HepG2 (cell line): ENCODE data around the gene SLC48A1.

Experiments used
- AFF4 ChIP-seq: sonication (generic); formaldehyde crosslinking; IDR thresholded peaks from 2 replicates; pipeline ENCODE4 v1.4.0; 2020; ENCODE audit warnings: missing genetic modification reagents
- AGO1 ChIP-seq: fragments of 200-400 bp; formaldehyde crosslinking; IDR thresholded peaks from 2 replicates; pipeline ENCODE4 v1.6.1; 2017; ENCODE audit warnings: mild to moderate bottlenecking, low read depth, low read length, moderate library complexity; ENCODE audit not compliant: poor library complexity, severe bottlenecking
- CTCF ChIP-seq: sonication (generic); formaldehyde crosslinking; IDR thresholded peaks from 2 replicates; pipeline ENCODE4 v1.5.0; 2020; ENCODE audit warnings: mild to moderate bottlenecking, missing genetic modification reagents, moderate library complexity
- E2F1 ChIP-seq: sonication (generic); formaldehyde crosslinking; IDR thresholded peaks from 2 replicates; pipeline ENCODE4 v1.5.0; 2020; ENCODE audit warnings: missing genetic modification reagents
- FIP1L1 ChIP-seq: fragments of 200-400 bp; formaldehyde crosslinking; IDR thresholded peaks from 2 replicates; pipeline ENCODE4 v1.6.1; 2018; ENCODE audit warnings: low read depth, mild to moderate bottlenecking, low read length, moderate library complexity, borderline replicate concordance; ENCODE audit not compliant: insufficient read depth
- HDAC6 ChIP-seq: fragments of 200-600 bp; sonication (generic); IDR thresholded peaks from 2 replicates; pipeline ENCODE4 v1.7.0; 2017; ENCODE audit warnings: mild to moderate bottlenecking, antibody characterized with exemption, low read length, low read depth
- MYC ChIP-seq: sonication (generic); formaldehyde crosslinking; IDR thresholded peaks from 2 replicates; pipeline ENCODE4 v1.9.0; 2021; ENCODE audit warnings: missing genetic modification reagents, borderline replicate concordance
- NR2C2 ChIP-seq: sonication (generic); formaldehyde crosslinking; IDR thresholded peaks from 2 replicates; pipeline ENCODE4 v1.4.0; 2020; ENCODE audit warnings: missing genetic modification reagents, mild to moderate bottlenecking, moderate library complexity, borderline replicate concordance
- POLR2A ChIP-seq, 2 experiments: IDR thresholded peaks; 2 replicates each; pipeline ENCODE4 v1.6.1; 2011; ENCODE audit warnings: low read depth in 2 of 2, low read length in 2 of 2, mild to moderate bottlenecking in 1 of 2, moderate library complexity in 1 of 2; ENCODE audit not compliant: insufficient read depth in 1 of 2
- RNF219 ChIP-seq: sonication (generic); formaldehyde crosslinking; IDR thresholded peaks from 2 replicates; pipeline ENCODE4 v1.5.0; 2020; ENCODE audit warnings: mild to moderate bottlenecking, missing genetic modification reagents
- ZFP62 ChIP-seq: sonication (generic); formaldehyde crosslinking; IDR thresholded peaks from 2 replicates; pipeline ENCODE4 v1.4.0; 2020; ENCODE audit warnings: missing genetic modification reagents
- ZNF20 ChIP-seq: sonication (generic); formaldehyde crosslinking; IDR thresholded peaks from 2 replicates; pipeline ENCODE4 v1.4.0; 2020; ENCODE audit warnings: mild to moderate bottlenecking, moderate library complexity, missing genetic modification reagents

- TF ChIP-seq HDAC6 = no peak
- TF ChIP-seq CTCF = no peak
- no peak for TF ChIP-seq E2F1 (CRISPR knock-in tag)
- TF ChIP-seq MYC = no peak
- TF ChIP-seq AFF4 (CRISPR knock-in tag) = no peak
- no peak for TF ChIP-seq ZNF20 (CRISPR knock-in tag)
- TF ChIP-seq FIP1L1 = no peak
- no peak for TF ChIP-seq AGO1
- TF ChIP-seq ZFP62 = no peak
- TF ChIP-seq NR2C2 = no peak
- TF ChIP-seq POLR2A (IDR thresholded peaks at IDR 0.05; ENCODE audit: insufficient read depth in 1 of 2, low read depth in 2 of 2, low read length in 2 of 2) = no peak
- TF ChIP-seq RNF219 = no peak
These were observed 39.9 kb upstream of the SLC48A1 start for GRCh38 chr12:47733142-47733541.
